GM12873 (cell line): ENCODE data around the gene ZNF177.

Experiments
- TF ChIP-seq, protein P1 (sequence below): IDR thresholded peaks from 2 replicates; pipeline ENCODE4 v1.5.1; 2012; ENCODE audit warnings: low read depth, mild to moderate bottlenecking, moderate library complexity, low read length, control low read depth; ENCODE audit not compliant: insufficient read depth; ENCODE audit errors: missing control alignments

The ZNF177 gene

DNA sequence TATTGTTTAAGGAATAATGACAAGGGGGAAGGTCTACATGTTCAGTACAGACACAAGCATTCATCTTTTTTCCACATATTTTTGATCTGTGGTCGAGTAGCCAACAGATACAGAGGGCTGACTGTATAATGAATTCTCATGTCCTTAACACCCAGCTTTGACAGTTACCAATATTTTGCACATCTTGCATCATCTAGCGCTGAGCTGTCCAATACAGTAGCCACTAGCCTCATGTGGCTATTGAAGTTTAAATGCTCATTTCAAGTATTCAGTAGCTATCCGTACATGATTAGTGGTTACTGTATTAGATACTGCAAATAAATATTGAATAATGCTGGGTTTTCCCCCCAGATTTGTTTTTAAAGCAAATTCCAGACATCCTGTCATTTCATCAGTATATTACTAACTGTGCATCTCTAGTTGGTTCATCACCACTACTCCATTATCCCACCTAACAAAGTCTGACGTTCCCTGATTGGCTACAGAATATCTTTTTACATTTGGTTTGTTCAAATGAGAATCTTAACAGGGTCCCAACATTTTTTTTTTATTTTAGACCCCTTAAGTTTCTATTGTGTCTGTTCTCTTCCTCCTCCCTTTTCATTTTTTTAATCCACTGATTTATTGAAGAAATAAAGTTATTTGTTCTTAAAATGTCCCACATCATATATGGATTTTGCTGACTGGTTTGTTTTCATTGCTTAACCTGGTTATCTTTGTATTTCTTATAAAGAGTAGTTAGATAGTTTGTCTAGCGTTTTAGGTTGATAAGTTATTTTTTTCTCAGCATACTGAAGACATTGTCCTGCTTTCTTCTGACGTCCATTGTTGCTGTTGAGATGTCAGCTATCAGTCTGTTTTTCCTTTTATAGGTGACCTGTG lies 8.2 kb downstream of the ZNF177 start:
- TF ChIP-seq, protein P1, sequence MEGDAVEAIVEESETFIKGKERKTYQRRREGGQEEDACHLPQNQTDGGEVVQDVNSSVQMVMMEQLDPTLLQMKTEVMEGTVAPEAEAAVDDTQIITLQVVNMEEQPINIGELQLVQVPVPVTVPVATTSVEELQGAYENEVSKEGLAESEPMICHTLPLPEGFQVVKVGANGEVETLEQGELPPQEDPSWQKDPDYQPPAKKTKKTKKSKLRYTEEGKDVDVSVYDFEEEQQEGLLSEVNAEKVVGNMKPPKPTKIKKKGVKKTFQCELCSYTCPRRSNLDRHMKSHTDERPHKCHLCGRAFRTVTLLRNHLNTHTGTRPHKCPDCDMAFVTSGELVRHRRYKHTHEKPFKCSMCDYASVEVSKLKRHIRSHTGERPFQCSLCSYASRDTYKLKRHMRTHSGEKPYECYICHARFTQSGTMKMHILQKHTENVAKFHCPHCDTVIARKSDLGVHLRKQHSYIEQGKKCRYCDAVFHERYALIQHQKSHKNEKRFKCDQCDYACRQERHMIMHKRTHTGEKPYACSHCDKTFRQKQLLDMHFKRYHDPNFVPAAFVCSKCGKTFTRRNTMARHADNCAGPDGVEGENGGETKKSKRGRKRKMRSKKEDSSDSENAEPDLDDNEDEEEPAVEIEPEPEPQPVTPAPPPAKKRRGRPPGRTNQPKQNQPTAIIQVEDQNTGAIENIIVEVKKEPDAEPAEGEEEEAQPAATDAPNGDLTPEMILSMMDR = no peak

DNA sequence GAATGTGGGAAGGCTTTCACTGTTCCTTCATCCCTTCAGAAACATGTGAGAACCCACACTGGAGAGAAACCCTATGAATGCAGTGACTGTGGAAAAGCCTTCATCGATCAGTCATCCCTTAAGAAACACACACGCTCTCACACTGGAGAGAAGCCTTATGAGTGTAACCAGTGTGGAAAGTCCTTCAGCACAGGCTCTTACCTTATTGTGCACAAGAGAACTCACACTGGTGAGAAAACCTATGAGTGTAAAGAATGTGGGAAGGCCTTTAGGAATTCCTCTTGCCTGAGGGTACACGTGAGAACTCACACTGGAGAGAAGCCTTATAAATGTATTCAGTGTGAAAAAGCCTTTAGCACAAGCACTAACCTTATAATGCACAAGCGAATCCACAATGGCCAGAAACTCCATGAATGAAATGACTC lies 18.6 kb downstream of the ZNF177 start:
- TF ChIP-seq, protein P1 = no peak

DNA sequence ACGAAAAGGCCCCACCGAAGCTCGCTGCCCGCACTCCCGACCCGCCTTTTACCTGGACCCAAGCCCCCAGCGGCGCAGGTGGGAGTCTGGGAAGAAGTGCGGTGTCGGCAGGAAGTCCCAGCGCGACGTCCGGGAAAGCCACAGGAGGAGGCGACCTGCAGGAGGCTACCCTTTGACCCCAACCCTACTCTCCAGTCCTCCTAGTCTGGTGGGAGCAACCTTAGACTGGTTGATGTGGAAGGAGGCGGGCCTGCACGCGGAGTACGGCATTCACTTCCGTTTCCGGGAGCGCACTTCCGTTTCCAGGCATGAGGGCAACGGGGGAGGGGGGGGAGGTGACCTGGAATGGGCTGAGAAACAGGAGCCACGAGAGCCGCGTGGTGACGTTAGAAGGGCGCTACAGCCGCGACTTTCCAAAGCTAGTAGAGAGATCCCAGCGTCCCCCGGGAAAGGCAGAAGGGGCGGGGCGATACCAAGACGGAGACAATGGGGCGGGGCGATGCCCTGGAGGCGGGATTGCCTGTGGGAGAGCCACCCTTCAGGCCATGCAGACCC lies 44.1 kb downstream of the ZNF177 start:
- TF ChIP-seq, protein P1 = no peak

DNA sequence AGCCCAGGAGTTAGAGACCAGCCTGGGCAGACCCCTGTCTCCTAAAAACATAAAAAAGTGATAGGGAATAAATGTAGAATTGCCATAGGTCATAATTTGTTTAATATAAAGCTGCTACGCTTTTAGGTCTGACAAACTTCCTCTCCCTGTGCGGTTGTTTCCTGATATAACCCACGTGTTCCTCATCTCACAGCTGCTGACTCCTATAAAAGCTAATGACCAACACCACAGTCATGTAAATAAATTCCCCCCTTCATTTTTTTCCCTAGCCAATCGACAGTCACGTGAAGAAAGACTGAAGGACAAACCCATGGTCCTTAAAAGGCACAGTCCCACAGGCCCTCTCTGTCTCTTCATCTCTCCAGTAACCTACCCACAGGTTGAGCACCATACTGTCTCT lies 45.0 kb downstream of the ZNF177 start:
- TF ChIP-seq, protein P1 = no peak

DNA sequence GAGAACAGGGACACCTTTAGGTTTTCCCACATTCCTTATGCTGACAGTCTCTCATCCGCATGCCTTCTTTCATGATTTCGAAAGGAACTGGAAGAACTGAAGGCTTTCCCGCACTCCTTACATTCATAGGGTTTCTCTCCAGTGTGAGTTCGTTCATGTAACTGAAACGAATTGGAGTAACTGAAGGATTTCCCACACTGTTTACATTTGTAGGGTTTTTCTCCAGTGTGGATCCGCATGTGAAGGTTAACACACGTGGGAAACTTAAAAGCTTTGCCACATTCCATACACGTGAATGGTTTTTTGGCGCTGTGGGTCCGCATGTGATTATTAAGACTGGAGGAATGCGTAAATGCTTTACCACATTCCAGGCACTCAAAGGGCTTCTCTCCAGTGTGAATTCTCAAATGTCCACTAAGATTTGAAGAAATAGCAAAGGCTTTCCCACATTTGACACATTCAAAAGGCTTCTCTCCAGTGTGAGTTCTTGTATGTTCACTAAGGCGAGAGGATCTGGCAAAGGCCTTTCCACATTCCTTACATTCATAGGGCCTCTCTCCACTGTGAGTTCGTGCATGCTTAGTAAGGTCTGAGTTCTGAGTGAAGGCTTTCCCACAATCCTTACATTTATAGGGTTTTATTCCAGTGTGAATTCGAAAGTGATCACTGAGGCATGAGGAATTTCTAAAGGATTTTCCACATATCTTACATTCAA lies 50.6 kb downstream of the ZNF177 start:
- TF ChIP-seq, protein P1 = no peak

DNA sequence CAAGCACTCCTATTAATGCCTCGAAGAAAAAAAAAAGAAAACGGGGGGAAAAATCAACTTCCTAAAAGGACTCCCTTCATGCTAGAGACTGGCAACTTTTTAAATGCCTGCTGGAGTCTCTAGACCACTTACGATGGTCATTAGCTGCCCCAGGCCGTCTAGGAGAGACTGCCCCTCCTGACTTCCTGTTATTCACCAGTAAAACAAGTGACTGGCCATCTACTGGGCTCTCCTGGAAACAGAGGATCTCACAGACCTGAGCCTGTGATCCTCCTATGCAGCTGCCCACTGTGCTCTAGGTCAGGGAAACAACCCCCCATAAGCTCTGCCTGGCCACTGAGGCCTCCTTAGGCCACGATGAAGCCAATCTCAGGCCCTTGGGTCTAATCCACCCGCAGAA lies 65.1 kb downstream of the ZNF177 start:
- TF ChIP-seq, protein P1 = no peak

DNA sequence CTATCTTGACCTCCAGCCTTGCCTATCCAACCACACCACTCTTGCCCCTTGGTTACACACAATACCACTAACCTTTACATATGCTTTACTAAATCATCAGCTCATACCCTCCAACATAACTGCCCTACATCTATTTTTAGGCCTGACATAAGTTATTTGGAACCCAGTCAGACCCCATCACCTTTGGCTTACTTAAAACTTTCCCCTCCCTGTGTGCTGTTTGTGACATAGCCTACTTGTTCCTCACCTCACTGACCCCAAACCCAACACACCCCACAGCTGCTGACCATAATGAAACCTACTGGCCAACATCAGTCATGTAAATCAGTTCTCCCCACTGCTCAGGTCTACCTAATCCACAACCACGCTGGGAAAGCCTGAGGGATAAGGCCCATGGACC lies 67.6 kb downstream of the ZNF177 start:
- TF ChIP-seq, protein P1 = no peak
